DMS 273 (cell line): ENCODE results near the gene FAAH2.
"Not testable (repeated sequence)": the region's sequence is repeated elsewhere in the genome, so short reads cannot be mapped to it uniquely, and the experiment has no call there.

Source experiments
- DNase-seq: peaks from one replicate; lab custom pipeline; 2025; ENCODE audit not compliant: unreplicated experiment; lab: John Stamatoyannopoulos, UW

The FAAH2 gene

DNA sequence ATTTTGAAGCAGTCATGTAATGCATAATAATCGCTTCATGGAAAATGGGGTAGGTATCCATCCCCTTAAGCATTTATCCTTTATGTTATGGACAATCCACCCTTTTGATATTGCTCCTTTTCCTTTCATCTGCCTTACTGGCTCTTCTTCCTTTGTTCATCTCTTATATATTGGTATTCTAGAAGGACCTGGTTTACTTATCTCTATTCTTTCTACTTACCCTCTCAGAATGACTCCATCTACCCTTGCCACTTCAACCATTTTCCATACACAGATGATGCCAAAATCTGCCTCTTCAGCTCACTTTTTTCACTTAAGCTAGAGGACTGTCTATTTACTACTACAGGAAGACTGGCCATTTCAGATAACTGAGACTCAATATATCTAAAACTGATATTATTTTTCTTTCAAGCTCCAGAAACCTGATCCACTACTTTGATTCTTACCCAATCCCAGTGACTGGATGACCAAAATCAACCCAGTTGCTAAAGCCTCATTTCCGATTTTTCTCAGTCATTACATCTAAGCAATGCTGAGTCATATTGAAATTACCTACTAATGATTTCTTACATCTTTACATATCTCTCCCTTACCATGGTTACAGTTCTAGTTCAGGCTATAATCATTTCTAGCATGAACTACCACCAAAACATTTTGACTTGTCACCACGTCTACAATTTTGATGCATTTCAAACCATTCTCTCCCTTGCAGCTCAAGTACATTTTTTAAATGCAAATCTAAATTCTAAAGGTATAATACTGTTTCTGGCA, 93.7 kb downstream of the FAAH2 start:
- no peak for DNase-seq

DNA sequence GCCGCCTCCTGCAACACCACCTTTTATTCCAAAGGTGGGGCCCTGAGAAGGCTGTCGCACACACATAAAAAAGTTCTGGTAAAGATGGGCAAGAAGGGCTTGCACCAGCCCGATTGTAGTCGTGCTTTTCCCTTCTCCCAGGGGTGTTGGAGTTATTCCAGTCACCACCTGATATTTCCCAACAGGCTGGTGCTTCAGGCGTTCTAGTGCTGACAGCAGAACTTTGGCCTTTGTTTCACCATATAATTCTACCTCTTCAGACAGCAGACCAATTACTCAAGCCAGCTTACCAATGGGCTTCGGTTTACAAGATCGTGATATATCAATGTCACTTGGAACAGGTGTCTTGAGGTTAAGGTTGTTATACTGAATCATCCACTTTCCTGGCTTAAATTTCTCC, 107.7 kb downstream of the FAAH2 start:
- not testable (repeated sequence) for DNase-seq

DNA sequence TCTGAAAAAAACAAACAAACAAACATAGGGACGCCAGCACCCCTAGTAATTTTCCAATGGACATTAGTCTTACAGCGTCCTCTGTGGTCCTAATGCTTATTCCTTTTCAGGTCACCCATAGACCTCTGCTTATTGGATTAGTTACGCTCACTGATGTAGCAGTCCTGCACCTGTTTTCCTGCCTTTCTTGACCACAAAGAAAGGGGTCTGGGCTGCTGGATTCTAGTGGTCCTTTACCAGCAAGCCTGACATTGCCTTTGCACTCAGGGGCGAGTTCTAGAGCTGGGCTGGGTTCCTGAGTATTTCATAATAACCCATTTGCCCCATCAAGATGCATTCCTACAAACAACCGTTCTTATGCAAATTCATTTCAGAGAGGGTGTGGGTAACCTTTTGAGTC, 116.7 kb downstream of the FAAH2 start:
- not testable (repeated sequence) for DNase-seq

DNA sequence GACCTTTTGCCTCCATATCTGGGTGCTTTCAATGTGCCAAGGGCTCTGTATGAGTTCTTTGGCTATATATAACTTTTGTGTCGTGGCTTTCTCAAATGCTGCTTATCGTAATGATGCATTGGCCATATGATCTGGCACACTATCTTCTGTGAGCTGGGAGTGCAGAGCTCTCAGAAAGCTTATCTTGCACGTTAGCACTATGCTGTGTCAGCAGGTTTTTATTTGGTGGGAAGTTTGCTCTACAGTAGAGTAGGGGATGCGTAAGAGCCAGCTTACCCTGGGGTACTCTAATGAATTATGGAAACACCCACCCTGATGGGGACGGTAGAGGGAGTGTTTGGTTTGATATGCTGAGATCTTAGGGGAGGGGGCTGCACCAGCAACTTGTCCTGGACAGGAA, 119.6 kb downstream of the FAAH2 start:
- no peak for DNase-seq

DNA sequence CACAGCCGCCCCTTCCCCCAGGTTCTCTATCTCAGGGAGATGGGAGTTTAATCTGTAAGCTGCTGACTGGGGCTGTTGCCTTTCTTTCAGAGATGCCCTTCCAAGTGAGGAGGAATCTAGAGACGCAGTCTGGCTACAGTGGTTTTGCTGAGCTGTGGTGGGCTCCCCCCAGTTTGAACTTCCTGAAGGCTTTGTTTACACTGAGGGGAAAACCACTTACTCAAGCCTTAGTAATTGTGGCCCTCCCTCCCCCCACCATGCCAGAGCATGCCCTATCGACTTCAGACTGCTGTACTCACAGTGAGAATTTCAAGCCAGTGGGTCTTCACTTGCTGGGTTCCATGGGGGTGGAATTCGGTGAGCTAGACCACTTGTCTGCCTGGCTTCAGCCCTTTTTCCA, 131.3 kb downstream of the FAAH2 start:
- no peak for DNase-seq

DNA sequence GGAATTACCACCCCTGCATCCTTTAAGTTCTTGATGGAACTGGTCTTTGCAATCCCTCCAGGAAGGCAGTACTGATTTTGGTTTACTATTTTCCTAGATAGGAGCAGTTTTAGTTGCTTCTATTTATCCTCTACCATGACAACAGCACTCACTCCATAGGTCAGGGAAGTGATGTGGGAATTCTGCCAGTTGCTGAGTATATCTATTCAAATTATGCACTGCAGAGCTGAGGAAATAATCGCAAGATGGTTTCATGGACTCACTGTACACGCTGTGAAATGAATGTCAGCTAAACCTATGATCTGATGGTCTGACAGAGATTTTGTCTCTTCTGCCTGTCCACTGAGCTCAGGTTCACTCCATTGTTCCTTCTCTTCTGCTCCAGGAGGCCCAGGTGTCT, 135.8 kb downstream of the FAAH2 start:
- DNase-seq: no peak

DNA sequence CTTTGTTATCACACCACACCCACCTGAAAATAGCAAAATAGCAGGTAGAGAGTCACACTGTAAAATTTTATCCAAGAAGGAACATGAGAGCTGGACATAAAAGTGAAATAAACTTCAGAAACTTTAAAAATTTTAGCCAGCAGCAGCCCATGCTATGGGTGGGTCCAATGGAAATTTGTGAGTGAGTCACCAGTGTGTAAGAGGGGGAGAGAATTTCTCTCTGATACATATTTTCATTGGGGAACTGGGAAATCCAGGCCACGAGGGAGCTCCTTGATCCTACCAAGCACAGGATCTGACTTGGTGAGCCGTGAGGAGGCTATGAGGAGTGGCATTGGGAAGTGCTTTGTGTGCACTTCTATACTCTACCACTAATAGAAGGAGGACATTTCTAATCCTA, 136.3 kb downstream of the FAAH2 start:
- DNase-seq: no peak

DNA sequence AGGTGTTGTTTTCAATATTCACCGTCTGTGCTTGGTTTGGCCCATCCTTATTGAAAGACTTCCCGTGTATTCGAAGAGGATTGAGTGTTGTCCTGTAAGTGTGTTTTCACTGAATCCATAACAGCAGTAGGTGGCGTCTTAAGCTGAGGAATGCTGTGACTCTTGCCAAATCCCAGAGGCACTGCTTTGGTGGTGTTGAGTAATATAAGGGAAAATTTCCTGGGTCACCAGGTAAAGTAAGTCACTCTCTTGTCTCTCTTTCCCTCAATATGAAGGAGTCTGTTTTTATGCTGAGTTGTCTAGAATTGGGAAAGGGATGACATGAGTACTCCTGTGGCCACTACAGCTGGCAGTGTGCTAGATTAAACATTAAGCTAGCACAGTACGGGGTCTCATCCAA, 158.6 kb downstream of the FAAH2 start:
- DNase-seq: no peak

DNA sequence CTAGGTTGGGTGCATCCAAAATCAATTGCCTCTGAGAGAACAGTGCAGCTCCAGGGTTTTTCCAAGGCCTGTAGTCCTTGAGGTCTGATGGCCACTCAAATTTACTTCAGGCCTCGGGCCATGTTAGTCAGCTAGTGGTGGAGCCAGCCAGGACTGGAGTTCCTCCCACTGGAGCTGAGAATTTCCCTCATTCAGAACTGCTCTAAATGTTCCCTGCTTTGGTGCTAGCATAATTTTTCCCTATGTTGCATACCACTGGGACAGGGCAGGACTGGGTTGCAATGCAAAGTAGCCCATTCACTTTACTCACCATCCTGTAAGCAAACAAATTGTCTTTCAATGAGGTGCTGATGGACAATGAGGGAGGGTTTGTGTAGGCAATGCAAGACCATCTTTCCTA, 159.3 kb downstream of the FAAH2 start:
- DNase-seq: no peak

DNA sequence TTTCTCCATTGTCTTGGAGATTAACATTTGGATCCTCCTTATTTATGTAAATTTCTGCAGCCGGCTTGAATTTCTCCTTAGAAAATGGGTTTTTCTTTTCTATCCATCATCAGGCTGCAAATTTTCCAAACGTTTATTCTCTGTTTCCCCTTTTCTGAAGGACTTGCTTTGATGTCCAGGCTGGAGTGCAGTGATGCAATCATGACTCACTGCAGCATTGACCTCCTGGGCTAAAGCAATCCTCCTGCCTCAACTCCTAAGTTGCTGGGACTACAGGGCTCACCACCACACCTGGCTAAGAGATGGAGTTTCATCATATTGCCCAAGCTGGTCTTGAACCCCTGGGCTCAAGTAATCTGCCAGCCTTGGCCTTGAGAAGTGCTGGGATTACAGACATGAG, 161.3 kb downstream of the FAAH2 start:
- DNase-seq: no peak

DNA sequence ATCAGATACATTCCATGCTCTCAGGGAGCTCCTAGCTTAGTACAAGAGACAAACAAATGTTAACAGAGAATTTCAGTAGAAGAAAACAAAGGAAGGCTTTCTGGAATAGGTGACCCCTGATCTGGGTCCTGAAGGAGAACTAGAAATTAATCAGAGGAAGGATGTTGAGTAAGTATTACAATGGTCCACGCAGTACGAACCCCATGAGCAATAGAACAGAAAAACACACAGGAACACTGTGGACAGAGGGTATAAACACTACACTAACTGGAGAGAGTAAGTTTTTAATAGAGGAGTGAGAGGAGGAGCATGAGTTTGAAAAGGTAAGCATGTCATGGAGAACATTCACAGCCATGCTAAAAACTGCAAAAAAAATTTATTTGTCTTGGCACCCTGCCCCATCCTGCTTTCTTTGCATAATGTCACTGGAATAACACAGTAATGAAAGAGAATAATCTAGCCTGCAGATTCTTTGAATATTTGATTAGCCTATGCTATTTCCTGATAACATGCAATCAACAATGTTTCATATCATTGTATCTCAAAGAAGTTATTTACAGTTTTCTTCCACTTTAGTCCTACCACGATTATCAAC, 165.0 kb downstream of the FAAH2 start:
- DNase-seq: no peak

DNA sequence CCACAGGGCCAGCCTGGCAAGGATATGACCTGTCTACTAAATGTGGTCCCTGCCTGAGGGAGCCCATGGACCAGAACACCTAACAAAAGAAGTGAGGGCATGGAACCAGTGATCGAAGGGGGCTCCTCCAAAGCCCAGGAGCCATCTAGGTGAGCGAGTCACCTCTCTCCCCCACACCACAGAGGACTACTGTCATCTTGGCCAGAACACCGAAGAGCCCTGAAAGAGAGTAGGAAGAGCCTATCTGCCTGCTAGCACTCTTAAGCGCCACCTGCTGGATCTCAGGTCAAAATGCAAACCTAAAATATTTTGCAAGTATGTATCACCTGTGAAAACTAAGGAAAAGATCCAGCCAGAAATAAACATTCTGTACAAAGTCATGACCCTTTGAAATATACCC, 167.4 kb downstream of the FAAH2 start:
- DNase-seq: peak; percentile 50

DNA sequence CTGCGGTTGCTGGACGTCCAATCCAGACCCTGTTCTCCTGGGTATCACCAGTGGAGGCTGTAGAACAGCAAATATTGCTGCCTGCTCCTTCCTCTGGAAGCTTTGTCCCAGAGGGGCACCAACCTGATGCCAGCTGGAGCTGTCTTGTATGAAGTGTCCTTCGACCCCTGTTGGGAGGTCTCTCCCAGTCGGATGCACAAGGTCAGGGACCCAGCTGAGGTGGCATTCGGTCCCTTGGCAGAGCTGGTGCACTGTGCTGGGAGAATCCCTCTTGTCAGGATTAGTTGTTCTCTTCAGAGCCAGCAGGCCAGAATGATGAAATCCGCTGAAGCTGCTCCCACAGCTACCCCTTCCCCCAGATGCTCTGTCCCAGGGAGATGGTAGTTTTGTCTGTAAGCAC, 195.0 kb downstream of the FAAH2 start:
- DNase-seq: no peak

DNA sequence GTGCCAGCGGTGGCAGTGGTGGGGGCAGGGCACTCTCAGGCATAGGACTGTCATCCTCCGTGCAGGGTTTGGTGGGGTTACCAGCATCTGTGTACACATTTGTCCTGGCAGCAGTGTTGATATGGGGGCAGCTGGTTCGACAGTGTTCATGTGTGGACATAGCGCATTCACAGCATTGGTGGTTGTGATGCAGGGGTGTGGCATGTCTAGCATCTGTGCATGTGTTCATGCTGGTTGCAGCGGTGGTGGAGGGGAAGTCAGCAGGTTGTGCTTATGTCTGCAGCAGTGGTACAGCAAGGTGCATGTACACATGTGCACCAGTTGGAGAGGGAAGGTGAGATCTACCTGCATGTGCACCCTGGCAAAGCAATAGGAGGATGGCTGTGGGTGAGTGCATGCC, 230.0 kb downstream of the FAAH2 start:
- no peak for DNase-seq

DNA sequence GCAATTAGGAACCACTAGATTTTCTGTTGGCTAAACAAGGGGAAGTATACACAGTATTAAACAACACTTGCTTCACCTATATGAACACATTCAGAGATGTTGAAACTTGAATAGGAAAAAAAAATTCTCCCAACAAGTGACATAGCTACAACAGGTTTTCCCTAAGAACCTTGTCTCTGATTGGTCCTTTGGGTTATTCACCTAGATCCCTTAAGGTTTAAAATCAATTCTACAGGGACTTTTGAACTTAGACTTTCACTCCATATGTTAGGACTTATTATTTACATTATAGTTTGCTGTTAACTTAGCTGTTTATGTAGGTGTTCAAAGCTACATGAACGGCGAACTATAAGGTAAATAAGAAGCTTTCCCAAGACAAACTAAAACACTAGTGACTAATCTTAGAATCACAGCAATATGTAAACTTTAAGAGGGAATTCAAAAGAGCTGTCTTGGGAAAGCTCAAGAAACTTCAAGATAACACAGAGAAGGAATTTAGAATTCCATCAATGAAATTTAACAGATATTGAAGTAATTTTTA, 233.1 kb downstream of the FAAH2 start:
- DNase-seq: no peak

DNA sequence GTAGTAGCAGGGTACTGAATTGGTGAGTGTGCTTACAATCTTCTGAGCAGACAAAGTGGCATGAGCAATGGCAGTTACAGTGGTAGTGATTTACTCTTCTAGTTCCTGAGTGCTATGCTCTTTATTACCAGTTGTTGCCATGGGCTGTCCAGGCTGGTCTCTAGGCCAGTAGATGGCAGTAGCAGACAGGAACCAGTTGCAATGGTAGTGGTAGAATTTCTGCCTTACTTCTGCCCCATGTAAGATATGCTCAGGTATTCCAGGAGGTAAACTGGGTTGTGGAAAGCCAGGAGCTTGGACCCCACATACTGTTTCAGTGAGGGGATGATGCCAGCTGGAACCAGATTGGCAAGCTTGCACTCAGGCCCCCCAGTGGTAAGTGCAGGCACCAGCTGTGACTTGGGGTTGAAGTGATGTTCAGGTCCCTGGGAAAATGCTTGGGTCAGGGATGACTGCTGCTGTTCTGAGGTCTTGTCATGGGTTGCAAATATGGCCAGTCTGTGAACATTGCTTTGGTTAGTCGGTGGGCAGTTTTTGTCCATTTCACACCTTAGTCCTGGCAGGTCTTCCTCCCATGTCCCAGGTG, 242.3 kb downstream of the FAAH2 start:
- DNase-seq: peak; percentile 32
